ENCODE results near the gene CPPED1.
"Not testable (repeated sequence)": the region's sequence is repeated elsewhere in the genome, so short reads cannot be mapped to it uniquely, and the experiment has no call there.

GRCh38 chr16:12766208-12766607 lies 37.5 kb downstream of the CPPED1 start:
- not testable (repeated sequence) for TF ChIP-seq CTCF (conservative IDR thresholded peaks at IDR 0.05; ENCODE audit: low read depth, low read length); USF2 (IDR thresholded peaks at IDR 0.05; ENCODE audit: low read depth, low read length); POLR2A (IDR thresholded peaks at IDR 0.05; ENCODE audit: low read depth, low read length); MAZ (IDR thresholded peaks at IDR 0.05; ENCODE audit: borderline replicate concordance, low read depth, low read length); BHLHE40 (IDR thresholded peaks at IDR 0.05; ENCODE audit: low read depth, low read length); RAD21 (IDR thresholded peaks at IDR 0.05; ENCODE audit: low read length); RFX5 (IDR thresholded peaks at IDR 0.05; ENCODE audit: low read depth, low read length)

Measured in IMR-90 (cell line).